Germinal center (tissue), 1 donor: ENCODE measurements around the gene KRT8.
"Not testable (repeated sequence)": the region's sequence is repeated elsewhere in the genome, so short reads cannot be mapped to it uniquely, and the experiment has no call there.

ENCODE experiments used
- DNase-seq: peaks from one replicate; pipeline ENCODE4 v3.0.0; 2012; ENCODE audit warnings: mixed read lengths, low spot score

KRT8 gene

GRCh38 chr12:52874573-52875435, 30.1 kb downstream of the KRT8 start:
- DNase-seq = no peak

GRCh38 chr12:52873832-52874572, 30.9 kb downstream of the KRT8 start:
- DNase-seq = peak; percentile 82

DNA sequence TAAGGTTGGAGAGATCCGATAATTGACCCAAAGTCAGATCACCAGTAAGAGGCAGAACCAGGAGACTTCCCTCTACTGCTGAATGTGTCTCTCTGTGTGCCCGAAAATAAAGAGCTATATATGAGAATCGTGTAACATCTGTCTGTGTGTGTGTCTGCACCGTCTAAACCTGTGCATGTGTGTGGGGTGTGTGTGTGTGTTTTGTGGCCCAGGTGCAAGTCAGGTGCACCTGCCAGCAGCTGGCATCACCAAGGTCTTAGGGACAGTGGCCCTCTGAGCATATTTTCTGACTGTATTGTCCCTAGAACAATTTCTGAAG, 31.4 kb downstream of the KRT8 start:
- DNase-seq = no peak

DNA sequence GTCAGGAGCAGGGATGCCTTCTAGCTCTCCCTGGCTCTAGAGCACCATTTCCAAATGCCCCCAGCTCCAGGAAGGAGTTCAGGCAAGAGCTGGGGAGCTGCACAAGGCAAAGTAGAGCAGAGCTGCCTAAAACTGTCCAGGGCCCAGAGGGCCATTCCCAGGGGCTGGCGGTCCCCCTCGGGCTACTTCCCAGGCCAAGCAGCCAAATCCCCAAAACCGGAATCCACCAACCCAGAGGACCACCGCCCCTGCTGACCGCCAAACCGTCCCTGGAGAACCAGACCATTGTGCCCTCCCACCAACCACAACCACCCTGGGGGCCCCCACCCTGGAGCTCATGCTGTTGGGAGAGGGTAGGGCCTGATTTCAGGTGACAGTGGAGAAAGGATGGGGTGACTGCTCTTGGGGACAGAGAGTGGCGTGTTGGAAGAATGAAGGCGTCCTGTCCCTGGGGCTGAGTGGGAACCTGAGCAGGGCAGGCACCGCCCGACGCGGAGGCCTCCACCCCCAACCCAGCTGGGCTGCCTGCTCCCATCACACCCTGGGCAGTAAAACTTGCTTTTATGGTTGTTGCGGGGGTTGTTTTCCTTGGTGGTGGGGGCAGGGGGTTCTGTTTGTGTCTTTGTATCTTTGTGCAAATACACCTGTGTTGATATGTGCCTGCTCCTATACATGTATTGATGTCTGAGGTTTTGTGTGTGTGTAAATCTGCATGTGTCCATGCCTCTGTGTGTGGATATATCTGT, 32.1 kb downstream of the KRT8 start:
- DNase-seq = no peak

DNA sequence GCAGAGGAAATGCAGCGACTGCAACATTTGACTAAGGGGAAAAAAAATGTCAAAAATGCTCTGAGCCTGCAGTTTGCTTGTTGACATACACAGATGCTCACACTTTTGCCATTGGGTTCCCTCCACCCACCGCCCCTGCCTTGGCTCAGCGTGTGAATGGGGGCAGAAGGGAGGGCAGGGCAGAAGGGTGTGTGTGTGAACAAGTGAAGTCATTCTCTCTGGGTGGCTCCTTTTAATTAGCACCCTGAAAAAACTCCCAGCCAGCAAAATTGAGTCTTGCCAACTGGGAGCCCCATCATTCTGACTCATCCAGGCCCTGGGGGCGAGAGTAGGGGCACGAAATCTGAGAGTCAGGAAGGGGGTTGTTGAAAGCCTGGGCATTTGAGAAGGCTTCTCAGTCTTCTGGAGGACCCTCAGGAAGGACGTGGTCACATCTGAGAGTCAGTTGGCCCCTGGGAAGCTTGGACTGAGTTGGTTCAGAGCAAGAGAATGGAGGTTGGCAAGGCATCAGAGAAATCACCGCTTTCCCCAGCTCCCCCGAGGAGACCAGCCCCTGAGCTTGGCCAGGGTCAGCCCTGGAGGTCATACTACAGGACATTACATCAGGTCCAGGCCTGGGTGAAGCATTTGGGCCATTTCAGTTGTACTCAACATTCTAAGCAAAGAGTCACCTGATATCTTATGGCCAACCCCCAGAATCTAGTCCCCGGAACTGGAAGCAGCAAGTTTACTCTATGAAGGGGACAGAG, 33.4 kb downstream of the KRT8 start:
- DNase-seq = no peak

DNA sequence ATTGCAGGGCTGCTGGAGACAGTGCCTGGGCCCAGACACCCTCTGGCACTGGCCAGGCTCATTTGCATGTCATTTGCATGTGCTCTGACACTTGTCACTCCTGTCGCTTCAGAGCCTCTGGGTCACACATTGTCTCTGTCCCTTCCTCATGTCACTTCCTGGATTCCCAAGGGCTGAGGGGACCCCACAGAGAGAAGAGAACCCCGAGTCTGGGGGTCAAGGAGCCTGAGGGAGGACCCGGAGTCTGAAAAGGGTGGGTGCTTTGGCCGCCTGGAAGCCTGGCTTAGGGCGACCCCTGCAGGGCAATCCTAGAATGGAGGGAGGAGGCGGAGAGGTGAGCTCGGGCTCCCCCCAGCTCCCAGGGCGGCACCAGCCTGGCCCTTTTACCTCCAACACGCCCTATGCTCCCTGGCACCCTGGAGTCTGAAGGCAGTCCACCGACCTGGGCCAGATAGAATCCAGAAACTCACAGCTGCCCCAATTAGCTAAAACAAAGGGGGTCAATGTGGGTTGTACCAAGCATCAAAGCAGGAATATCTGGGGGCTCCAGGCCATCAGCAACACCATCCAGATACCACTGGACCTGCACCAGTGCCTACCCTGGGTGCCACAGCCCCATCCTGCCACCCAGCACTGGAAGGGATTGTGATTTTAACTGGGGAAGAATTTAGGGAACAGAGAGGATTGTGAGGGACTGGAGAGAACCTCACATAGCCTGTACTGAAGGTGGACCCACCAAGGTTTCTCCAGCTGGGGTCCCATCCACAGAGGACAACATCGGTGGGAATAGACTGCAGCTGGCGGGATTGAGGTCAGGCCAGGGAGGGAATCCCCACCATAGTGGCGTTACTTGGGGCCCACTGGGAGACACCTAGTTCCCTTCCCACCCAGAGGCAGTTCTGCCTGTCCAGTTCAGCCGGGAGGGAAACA, 34.2 kb downstream of the KRT8 start:
- DNase-seq = peak; percentile 85

GRCh38 chr12:52867642-52868041, 37.2 kb downstream of the KRT8 start:
- DNase-seq = no peak

GRCh38 chr12:52867152-52867551, 37.7 kb downstream of the KRT8 start:
- no peak for DNase-seq

DNA sequence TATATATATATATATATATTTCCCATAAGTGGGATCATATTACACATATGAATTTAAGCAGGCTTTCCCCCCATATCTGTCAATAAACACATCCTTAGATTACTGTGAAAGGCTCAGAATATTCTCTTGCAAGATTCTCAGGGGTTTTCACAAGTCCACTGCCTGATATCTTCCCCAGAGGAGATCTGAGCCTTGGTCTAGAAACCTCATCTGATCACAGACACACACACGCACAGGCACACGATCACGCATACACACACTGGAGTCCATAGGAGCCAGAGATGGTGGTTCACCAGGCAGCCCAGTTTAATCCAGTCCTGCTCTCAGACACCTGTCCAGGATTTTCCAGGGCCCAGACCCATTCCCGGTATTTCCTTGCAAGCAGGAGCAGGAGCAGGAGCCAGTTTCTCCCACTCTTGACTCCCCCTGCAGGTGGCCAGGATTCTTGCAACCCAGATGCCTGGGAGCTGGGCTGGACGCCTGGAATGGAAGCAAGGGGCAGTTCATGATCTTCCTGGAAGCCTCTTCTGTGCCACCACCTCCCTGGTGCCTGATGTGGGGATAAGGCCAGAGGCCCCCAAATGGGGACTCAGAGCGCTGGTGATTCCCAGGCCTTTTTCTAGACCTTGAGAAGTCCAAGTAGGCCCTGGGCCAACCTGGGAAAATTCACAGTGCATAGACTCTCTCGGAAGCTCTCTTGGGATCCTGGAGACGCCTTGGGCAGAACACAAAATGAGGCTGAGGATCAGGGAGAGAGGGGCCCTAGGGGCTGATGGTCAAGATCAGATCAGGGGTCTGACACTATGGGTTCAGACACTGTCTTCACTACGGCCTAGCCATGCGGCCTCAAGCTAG, 39.6 kb downstream of the KRT8 start:
- peak; percentile 36 for DNase-seq

GRCh38 chr12:52862023-52862422, 42.9 kb downstream of the KRT8 start:
- DNase-seq = no peak

GRCh38 chr12:52861511-52861910, 43.4 kb downstream of the KRT8 start:
- DNase-seq = no peak

DNA sequence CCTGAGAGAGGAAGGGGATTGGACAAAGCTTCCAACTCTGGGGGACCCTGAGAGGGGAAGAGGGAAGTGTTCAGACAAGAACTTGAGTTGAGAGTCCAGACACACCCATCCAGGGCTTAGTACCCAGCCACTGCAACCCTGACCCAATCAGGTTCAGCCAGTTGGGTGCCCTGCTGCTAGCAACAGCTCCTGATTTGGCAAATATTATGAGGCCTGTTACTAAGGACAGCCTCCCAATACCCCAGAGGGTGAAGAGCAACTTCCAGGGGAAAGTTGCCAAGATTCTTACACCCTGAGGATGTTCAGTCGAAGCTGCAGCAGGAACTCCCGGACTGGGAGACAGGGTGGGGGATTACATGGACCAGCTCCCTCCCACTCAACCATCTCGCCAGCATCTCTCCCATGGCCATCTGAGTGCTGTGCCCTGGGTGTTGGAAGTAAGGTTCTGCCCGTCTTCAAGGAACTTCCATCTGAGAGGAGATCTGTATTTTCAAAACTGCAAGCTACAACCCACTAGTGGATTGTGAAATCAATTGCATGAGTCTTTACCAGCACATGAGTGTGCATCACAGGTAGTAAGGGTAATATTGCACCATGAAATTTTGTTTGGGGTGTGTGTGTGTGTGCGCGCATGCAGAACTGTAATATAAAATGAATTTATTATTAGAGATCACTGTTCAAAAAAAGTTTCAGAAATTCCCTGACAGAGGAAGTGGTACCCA, 44.6 kb downstream of the KRT8 start:
- DNase-seq = no peak

DNA sequence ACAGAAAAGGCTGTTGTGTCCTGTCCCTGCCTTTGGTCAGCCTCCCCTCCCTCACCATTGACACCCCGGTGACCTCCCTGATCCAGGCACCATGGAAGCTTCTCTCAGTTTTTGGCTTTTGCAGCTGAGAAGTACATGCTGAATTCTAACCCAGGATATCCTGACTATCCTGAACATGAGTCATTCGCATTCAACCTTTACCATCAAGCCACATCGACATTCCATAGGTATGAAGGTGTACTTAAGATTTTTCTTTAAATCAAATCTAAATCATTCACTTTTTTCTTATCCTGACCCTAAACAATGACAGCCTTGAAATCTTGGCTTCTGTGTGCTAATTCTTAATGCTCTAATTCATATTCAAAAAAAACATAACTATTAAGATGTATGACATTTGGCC, 47.4 kb downstream of the KRT8 start:
- no peak for DNase-seq

- DNase-seq = no peak
These were observed 48.1 kb downstream of the KRT8 start for GRCh38 chr12:52856787-52857186.

- DNase-seq = not testable (repeated sequence)
These were observed 48.8 kb downstream of the KRT8 start for GRCh38 chr12:52856077-52856476.

DNA sequence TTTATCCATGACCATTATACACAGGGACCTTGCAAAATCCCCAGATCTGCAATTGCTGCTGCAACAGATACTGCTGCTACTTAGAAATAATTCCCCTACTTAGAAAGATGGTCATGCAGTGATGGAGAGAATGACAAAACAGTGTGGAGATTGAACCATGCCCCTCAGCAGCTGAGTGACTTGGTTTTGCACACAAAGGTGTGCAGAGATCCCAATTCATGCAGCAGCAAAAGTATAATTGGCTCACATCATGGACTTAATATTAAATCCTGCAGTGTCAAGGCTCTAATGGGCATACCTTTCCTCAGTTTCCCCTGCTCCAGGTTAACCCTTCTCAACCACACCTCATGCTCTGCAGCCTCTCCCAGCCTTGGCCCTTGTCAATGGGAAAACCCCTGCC, 53.1 kb downstream of the KRT8 start:
- DNase-seq = no peak

GRCh38 chr12:52850681-52851080, 54.2 kb downstream of the KRT8 start:
- DNase-seq = no peak

GRCh38 chr12:52849511-52849910, 55.4 kb downstream of the KRT8 start:
- no peak for DNase-seq

DNA sequence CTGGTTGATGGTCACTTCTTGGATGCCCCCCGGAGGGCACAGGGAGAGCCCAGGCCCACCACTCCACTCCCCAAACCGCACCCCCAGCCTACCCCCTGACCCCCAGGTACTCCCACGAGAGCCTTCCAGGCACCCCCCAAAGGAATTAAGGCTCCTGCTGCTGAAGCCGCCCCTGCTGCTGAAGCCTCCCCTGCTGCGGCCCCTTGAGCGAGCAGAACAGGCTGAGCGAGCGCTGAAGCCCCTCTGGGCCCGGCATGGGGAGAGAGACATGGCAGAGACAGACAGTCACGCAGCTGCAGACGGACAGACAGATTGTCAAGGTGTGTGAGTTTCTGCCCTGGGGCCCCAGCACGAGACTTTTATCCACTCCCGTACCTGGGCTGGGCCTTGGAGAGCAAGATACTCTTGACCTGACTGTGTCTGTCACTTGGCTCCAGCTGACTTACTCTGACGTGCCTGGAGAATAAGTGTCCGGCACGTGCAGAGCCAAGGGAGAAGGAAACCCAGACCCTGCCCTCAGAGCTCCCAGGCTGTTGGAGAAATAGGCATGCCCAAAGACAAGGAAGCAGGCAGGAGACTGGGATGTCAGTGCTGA, 56.1 kb downstream of the KRT8 start, which contains the start of gene KRT78:
Gene KRT78 (minus strand): TSS at position 334 of the 595 bp plus-strand sequence. CDS start 64 bp downstream, at position 270.
- DNase-seq = no peak
